Memory B cell (primary cell): ENCODE results near the gene TREX2.

ENCODE experiments used
- ATAC-seq: fragments of 150-1000 bp; cut with Tn5 transposase; 2 replicates; pipeline ENCODE4 v1.10.0; 2021; ENCODE audit warnings: low read depth, mild to moderate bottlenecking, moderate library complexity
- DNase-seq, 2 donors: peaks; one replicate each; pipeline ENCODE4 v3.0.0; 2022; ENCODE audit warnings: low spot score in 2 of 2
- H3K27ac Mint-ChIP-seq: one replicate; pipeline ENCODE4 v1.8.0; 2022; ENCODE audit warnings: mild to moderate bottlenecking, moderate library complexity, mixed read lengths
- H3K27me3 Mint-ChIP-seq: one replicate; pipeline ENCODE4 v1.8.0; 2022; ENCODE audit warnings: mixed read lengths
- H3K36me3 Mint-ChIP-seq: one replicate; pipeline ENCODE4 v1.8.0; 2022; ENCODE audit warnings: mild to moderate bottlenecking, mixed read lengths
- H3K4me1 Mint-ChIP-seq: one replicate; pipeline ENCODE4 v1.8.0; 2022; ENCODE audit warnings: mixed read lengths
- H3K4me3 Mint-ChIP-seq: one replicate; pipeline ENCODE4 v1.8.0; 2022; ENCODE audit warnings: mild to moderate bottlenecking, moderate library complexity, mixed read lengths
- H3K9me3 Mint-ChIP-seq: one replicate; pipeline ENCODE4 v1.8.0; 2022; ENCODE audit warnings: mixed read lengths

TREX2 gene

GRCh38 chrX:153443476-153444332, 2.2 kb downstream of the TREX2 start:
- H3K9me3 Mint-ChIP-seq, result peaks cover 5% of the 10 kb centered on the region
- peaks cover 8% of the 10 kb centered on the region for H3K27me3 Mint-ChIP-seq
- H3K4me3 Mint-ChIP-seq, result no peak overlapping the region
- DNase-seq, result no peak
- no peak overlapping the region for H3K27ac Mint-ChIP-seq
- ATAC-seq, result no peak
- no peaks in the 10 kb centered on the region for H3K36me3 Mint-ChIP-seq
- H3K4me1 Mint-ChIP-seq, result no peaks in the 10 kb centered on the region

GRCh38 chrX:153442463-153442862, 3.4 kb downstream of the TREX2 start:
- Mint-ChIP-seq H3K27ac (no peak overlapping the region), H3K4me3 (no peak overlapping the region), H3K4me1 (no peaks in the 10 kb centered on the region), H3K27me3 (peaks cover 8% of the 10 kb centered on the region), H3K36me3 (no peaks in the 10 kb centered on the region), H3K9me3 (peaks cover 5% of the 10 kb centered on the region)
- ATAC-seq (no peak), DNase-seq (no peak)

GRCh38 chrX:153441981-153442380, 3.9 kb downstream of the TREX2 start:
- no peak overlapping the region for H3K4me3 Mint-ChIP-seq
- peaks cover 8% of the 10 kb centered on the region for H3K27me3 Mint-ChIP-seq
- H3K4me1 Mint-ChIP-seq, result no peaks in the 10 kb centered on the region
- peaks cover 5% of the 10 kb centered on the region for H3K9me3 Mint-ChIP-seq
- no peak overlapping the region for H3K27ac Mint-ChIP-seq
- no peak for ATAC-seq
- no peak for DNase-seq
- no peaks in the 10 kb centered on the region for H3K36me3 Mint-ChIP-seq

DNA sequence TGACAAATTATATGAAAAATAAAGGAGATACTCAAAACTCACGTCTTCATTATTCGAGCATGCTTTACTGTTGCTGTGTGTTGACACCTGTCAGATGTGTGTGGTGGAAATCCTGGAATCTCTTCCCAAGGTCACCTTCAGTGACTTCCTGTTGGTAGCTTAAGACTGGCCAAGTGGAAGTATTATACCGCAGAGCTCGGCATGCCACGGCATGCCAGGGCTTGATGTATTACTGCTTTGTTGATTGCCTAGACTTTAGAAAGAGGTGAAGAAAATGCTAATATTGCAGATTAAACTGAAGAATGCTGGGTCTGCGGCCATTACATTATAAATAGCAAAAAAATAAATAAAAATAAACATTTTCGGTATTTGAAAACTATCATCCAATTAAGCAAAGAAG, 4.6 kb downstream of the TREX2 start:
- peaks cover 8% of the 10 kb centered on the region for H3K27me3 Mint-ChIP-seq
- H3K36me3 Mint-ChIP-seq, result no peaks in the 10 kb centered on the region
- no peak for ATAC-seq
- H3K4me1 Mint-ChIP-seq, result no peaks in the 10 kb centered on the region
- H3K27ac Mint-ChIP-seq, result no peak overlapping the region
- H3K4me3 Mint-ChIP-seq, result no peak overlapping the region
- peaks cover 5% of the 10 kb centered on the region for H3K9me3 Mint-ChIP-seq
- DNase-seq, result no peak

GRCh38 chrX:153440556-153441135, 5.2 kb downstream of the TREX2 start:
- no peak for DNase-seq
- ATAC-seq, result no peak
- H3K9me3 Mint-ChIP-seq, result peaks cover 5% of the 10 kb centered on the region
- H3K36me3 Mint-ChIP-seq, result no peaks in the 10 kb centered on the region
- no peak overlapping the region for H3K4me3 Mint-ChIP-seq
- H3K27me3 Mint-ChIP-seq, result peaks cover 9% of the 10 kb centered on the region
- H3K4me1 Mint-ChIP-seq, result no peaks in the 10 kb centered on the region
- no peak overlapping the region for H3K27ac Mint-ChIP-seq

- Mint-ChIP-seq H3K9me3 (peaks cover 5% of the 10 kb centered on the region), H3K4me3 (no peak overlapping the region), H3K4me1 (no peaks in the 10 kb centered on the region), H3K36me3 (no peaks in the 10 kb centered on the region), H3K27ac (no peak overlapping the region), H3K27me3 (peaks cover 9% of the 10 kb centered on the region)
- DNase-seq, result no peak
- ATAC-seq, result no peak
Measured at GRCh38 chrX:153439977-153440376, 5.9 kb downstream of the TREX2 start.

DNA sequence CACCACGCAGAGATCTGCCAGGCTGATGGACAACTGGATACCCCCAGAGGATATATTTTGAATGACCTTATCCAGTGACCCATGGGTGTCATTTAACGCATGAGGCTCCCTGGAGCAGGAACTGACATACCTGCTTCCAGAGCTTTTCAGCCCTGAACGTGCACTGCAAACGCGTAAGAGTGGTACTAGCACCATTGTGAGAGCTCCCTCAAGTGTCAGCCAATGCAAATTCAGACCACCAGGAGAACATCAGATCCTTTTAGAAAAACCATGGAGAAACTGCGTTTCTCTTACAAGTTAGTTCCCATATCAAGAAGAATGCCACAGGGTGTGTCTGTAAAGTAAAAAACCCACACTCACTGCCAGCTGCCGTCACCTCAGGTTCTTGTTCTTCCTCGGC, 7.3 kb downstream of the TREX2 start:
- Mint-ChIP-seq H3K36me3 (no peaks in the 10 kb centered on the region), H3K27ac (no peak overlapping the region), H3K9me3 (peaks cover 5% of the 10 kb centered on the region), H3K4me3 (no peak overlapping the region), H3K4me1 (no peaks in the 10 kb centered on the region), H3K27me3 (peaks cover 11% of the 10 kb centered on the region)
- DNase-seq (no peak), ATAC-seq (no peak)

DNA sequence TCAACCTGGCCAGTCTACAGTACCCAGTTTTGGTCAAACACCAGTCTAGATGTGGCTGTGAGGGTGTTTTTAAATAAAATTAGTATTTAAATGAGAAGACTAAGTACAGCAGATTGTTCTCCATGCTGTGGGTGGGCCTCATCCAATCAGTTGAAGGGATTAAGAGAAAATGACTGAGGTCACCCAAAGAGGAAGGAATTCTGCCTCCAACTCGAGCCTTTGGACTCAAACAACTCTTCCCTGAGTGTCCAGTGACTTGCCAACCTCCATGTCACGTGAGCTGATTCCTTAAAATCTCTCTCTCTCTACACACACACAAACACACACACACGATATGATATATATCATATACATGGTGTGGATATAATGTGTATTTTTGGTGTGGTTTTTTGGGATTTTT, 10.0 kb downstream of the TREX2 start:
- H3K4me3 Mint-ChIP-seq, result no peak overlapping the region
- DNase-seq (no peak), ATAC-seq (no peak)
- H3K9me3 Mint-ChIP-seq, result peaks cover 5% of the 10 kb centered on the region
- no peaks in the 10 kb centered on the region for H3K4me1 Mint-ChIP-seq
- no peak overlapping the region for H3K27ac Mint-ChIP-seq
- peaks cover 11% of the 10 kb centered on the region for H3K27me3 Mint-ChIP-seq
- no peaks in the 10 kb centered on the region for H3K36me3 Mint-ChIP-seq

DNA sequence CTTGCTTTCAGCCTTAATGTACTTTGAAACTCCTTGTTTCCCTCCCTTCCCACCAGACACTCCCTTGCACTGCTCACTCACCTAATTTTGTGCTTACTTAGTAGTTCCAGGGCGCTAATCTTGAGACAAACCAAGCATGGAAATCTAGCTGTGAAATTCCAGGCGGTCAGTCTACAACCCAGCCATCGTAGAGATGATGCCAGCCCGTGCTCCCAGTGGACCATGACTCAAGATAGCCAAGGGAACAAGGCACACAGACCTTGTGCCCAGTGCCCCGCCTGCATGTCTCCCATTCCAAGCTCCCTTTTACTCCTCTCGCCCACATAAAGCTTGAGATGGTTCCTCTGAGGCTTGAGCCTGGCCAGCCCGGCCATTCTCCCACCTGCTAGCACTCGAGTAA, 11.1 kb downstream of the TREX2 start:
- no peak for DNase-seq
- no peaks in the 10 kb centered on the region for H3K4me1 Mint-ChIP-seq
- peaks cover 9% of the 10 kb centered on the region for H3K27me3 Mint-ChIP-seq
- H3K9me3 Mint-ChIP-seq, result peaks cover 3% of the 10 kb centered on the region
- no peaks in the 10 kb centered on the region for H3K36me3 Mint-ChIP-seq
- no peak overlapping the region for H3K27ac Mint-ChIP-seq
- H3K4me3 Mint-ChIP-seq, result no peak overlapping the region
- ATAC-seq, result no peak

- no peak for ATAC-seq
- Mint-ChIP-seq H3K4me1 (no peaks in the 10 kb centered on the region), H3K4me3 (no peak overlapping the region)
Measured at GRCh38 chrX:153433781-153434285, 12.0 kb downstream of the TREX2 start.

DNA sequence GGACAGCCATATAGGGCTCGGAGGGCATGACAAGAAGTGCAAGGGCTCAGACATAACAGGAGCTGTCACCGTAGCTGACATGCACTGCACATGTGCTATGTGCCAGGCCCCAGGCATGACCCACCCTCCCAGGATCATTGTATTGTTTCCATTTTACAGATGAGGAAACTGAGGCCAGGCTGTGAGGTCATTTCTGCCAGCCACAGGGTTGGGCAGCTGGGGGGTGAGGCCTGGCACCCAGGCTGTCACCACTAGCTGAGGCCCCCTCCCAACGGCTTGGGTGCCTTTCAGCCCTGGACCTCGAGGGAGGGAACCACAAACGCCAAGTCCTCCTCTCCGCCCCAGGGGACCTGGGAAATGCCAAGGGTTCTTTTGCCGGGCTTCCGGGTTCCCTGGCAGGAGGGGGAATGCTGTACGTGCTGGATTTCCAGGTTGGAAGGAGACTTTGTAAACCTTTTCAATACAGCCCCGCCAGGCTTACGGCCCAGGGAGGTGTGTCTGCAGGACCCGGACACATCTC, 12.6 kb downstream of the TREX2 start:
- no peaks in the 10 kb centered on the region for H3K4me1 Mint-ChIP-seq
- H3K9me3 Mint-ChIP-seq, result no peaks in the 10 kb centered on the region
- ATAC-seq (no peak), DNase-seq (no peak)
- peaks cover 6% of the 10 kb centered on the region for H3K27me3 Mint-ChIP-seq
- H3K4me3 Mint-ChIP-seq, result no peak overlapping the region
- no peaks in the 10 kb centered on the region for H3K36me3 Mint-ChIP-seq
- H3K27ac Mint-ChIP-seq, result no peak overlapping the region

More at GRCh38 chrX:153433781-153434285, 12.0 kb downstream of the TREX2 start:
- no peak for DNase-seq
- no peak overlapping the region for H3K27ac Mint-ChIP-seq
- no peaks in the 10 kb centered on the region for H3K9me3 Mint-ChIP-seq
- H3K27me3 Mint-ChIP-seq, result peaks cover 7% of the 10 kb centered on the region
- H3K36me3 Mint-ChIP-seq, result no peaks in the 10 kb centered on the region

DNA sequence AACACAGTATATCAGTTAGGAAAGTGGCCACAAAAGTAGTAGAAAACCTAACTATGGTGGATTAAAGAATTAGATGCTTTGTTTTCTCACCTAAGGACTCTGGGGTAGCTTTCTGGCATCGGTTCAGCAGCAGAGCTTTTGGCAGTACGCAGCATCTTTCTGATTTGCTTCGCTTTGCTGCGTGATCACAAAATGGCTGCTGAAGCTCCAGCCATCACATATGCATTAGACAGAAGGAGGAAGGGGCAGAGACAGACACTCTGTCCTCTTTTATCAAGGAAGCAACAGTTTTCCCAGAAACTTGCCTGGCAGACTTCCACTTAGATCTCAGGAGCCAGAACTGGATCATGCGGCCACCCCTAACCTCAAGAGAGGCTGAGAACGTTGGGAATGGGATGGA, 15.1 kb downstream of the TREX2 start:
- Mint-ChIP-seq H3K4me1 (no peaks in the 10 kb centered on the region), H3K4me3 (no peak overlapping the region), H3K27ac (no peak overlapping the region), H3K27me3 (peaks cover 5% of the 10 kb centered on the region), H3K36me3 (peaks cover 4% of the 10 kb centered on the region), H3K9me3 (no peaks in the 10 kb centered on the region)
- no peak for DNase-seq
- ATAC-seq, result no peak

- no peaks in the 10 kb centered on the region for H3K9me3 Mint-ChIP-seq
- no peak overlapping the region for H3K27ac Mint-ChIP-seq
- no peak overlapping the region for H3K4me3 Mint-ChIP-seq
- peaks cover 3% of the 10 kb centered on the region for H3K27me3 Mint-ChIP-seq
- ATAC-seq, result no peak
- no peak for DNase-seq
- H3K36me3 Mint-ChIP-seq, result peaks cover 5% of the 10 kb centered on the region
- peaks cover 2% of the 10 kb centered on the region for H3K4me1 Mint-ChIP-seq
Measured at GRCh38 chrX:153426204-153426603, 19.7 kb downstream of the TREX2 start.

GRCh38 chrX:153423652-153424051, 22.2 kb downstream of the TREX2 start:
- no peak overlapping the region for H3K27ac Mint-ChIP-seq
- no peaks in the 10 kb centered on the region for H3K27me3 Mint-ChIP-seq
- H3K4me3 Mint-ChIP-seq, result no peak overlapping the region
- H3K36me3 Mint-ChIP-seq, result peaks cover 5% of the 10 kb centered on the region
- ATAC-seq, result no peak
- H3K4me1 Mint-ChIP-seq, result peaks cover 2% of the 10 kb centered on the region
- no peaks in the 10 kb centered on the region for H3K9me3 Mint-ChIP-seq
- no peak for DNase-seq
